AG04450 (cell line): ENCODE results near the gene ITSN1. TPM values are rescaled to one million over a fixed set of nuclear protein-coding genes. Genes with fewer than 3 reads are reported as not detected.

Experiments used
- CTCF ChIA-PET: fragments of 300-600, 350-600 bp; formaldehyde crosslinking; extraction: SDS; loops from one replicate; lab custom pipeline; 2022; ENCODE audit warnings: antibody characterized with exemption, inconsistent platforms; lab: Charles Lee
- POLR2A ChIA-PET: fragments of 350-600 bp; formaldehyde crosslinking; extraction: SDS; loops from one replicate; lab custom pipeline; 2021; ENCODE audit warnings: antibody characterized with exemption, inconsistent platforms; lab: Yijun Ruan, JAX
- DNase-seq: peaks from one replicate; pipeline ENCODE4 v3.0.0-alpha.2; 2011; ENCODE audit warnings: low read depth, low spot score
- H3K27ac ChIP-seq: one replicate; pipeline ENCODE4 v1.5.1; 2012; ENCODE audit warnings: low read depth, low read length, control low read depth
- H3K27me3 ChIP-seq: one replicate; pipeline ENCODE4 v1.6.0; 2012; ENCODE audit warnings: low read length; ENCODE audit not compliant: control insufficient read depth, insufficient read depth
- H3K4me3 ChIP-seq: 2 replicates; pipeline ENCODE4 v1.5.1; 2011; ENCODE audit warnings: mild to moderate bottlenecking, low read depth, low read length, control low read depth
- H3K9me3 ChIP-seq: 2 replicates; pipeline ENCODE4 v1.5.1; 2012; ENCODE audit warnings: low read length; ENCODE audit not compliant: control insufficient read depth, insufficient read depth
- polyA plus RNA-seq: library from polyadenylated mRNA; depleted of rRNA; stranded (reverse); fragments of >200 nt; gene quantifications from 2 replicates; pipeline ENCODE4 v1.2.3, GENCODE V29; 2011
- TF ChIP-seq, protein P1 (sequence below): IDR thresholded peaks from 2 replicates; pipeline ENCODE4 v1.5.1; 2011; ENCODE audit warnings: low read depth, low read length, control low read depth, inconsistent platforms

Gene ITSN1
- polyA plus RNA-seq, 1 experiment = 51.5 TPM

DNA sequence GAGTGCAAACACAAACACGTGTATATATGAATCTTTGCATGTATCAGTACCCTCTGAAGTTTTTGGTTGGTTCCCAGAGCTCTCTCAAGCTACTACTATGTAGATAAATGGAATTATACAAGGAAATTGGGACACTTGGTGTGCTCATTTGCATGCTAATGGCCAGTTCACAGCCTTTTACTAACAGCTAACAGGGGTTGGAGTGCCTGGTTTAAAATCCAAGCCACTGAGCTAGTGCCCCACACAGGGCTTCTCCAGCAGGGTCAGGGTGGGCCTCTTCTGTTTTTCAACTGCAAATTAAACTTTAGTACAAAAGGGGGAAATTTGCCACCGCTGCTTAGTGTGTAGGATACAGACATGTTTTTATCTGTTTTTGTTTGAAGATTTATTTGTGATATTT is 152.3 kb downstream of the ITSN1 start:
- POLR2A ChIA-PET = no interaction called here
- CTCF ChIA-PET = no interaction called here
- no peak overlapping the region for H3K27ac ChIP-seq

DNA sequence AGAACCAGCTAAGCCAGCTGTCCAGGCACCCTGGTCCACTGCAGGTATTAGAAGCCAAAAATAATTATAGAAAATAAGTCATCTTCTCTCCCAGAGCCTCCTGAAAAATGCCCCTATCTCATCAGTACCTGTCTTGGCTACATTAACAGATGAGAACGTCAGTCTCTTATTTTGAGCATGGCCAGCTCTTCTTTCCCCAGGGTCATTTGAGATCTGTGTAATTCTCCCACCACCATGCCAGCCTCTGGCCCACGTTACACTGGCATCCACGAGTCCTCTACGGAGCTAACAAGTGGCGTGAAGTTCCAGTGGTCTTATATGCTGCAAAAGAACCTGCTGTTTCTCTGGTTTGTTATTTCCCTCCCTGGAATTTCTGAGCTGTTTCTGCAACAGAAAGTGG is 155.3 kb downstream of the ITSN1 start:
- TF ChIP-seq, protein P1, sequence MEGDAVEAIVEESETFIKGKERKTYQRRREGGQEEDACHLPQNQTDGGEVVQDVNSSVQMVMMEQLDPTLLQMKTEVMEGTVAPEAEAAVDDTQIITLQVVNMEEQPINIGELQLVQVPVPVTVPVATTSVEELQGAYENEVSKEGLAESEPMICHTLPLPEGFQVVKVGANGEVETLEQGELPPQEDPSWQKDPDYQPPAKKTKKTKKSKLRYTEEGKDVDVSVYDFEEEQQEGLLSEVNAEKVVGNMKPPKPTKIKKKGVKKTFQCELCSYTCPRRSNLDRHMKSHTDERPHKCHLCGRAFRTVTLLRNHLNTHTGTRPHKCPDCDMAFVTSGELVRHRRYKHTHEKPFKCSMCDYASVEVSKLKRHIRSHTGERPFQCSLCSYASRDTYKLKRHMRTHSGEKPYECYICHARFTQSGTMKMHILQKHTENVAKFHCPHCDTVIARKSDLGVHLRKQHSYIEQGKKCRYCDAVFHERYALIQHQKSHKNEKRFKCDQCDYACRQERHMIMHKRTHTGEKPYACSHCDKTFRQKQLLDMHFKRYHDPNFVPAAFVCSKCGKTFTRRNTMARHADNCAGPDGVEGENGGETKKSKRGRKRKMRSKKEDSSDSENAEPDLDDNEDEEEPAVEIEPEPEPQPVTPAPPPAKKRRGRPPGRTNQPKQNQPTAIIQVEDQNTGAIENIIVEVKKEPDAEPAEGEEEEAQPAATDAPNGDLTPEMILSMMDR = no peak
- no peaks in the 10 kb centered on the region for H3K27me3 ChIP-seq
- no peaks in the 10 kb centered on the region for H3K9me3 ChIP-seq
- no peak for DNase-seq
- ChIA-PET POLR2A (no interaction called here), CTCF (interaction anchor here (1.2 kb wide), 1 partner anchor 192 kb away, joined by 4 read pairs; no protein-coding TSS in a partner anchor)
- no peak overlapping the region for H3K4me3 ChIP-seq
- H3K27ac ChIP-seq = no peak overlapping the region

More for the DNA sequence above, 152.3 kb downstream of the ITSN1 start:
- TF ChIP-seq, protein P1 = no peak
- no peaks in the 10 kb centered on the region for H3K9me3 ChIP-seq
- no peaks in the 10 kb centered on the region for H3K27me3 ChIP-seq
- DNase-seq = no peak
- no peak overlapping the region for H3K4me3 ChIP-seq

DNA sequence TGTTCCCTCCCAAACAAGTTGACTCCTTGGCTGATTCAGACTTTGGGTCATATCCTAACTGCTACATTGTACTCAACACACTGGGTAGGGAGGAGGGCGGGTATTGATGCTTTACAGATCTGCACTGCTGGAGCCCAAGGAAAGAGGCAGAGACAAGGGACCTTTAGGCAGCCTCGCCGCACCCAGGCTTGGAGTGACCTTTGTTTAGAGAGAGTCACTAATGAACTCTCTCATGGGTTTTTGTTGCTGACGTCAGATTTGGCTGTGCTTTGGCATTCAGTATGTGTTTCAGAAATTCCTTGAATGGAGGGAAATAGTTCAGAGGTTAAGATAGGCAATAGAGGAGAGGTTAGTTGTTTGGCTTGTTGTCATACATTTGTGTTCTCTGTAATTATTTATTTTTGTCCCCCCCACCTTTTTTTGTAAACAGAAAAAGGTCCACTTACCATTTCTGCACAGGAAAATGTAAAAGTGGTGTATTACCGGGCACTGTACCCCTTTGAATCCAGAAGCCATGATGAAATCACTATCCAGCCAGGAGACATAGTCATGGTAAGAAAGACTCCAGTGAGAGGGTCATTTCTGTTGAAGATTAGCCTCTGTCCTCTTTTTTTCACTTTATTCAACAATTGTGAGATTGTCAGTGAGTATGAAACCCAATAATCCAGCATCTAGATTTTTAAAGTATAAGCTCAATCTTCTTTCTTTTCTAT is 157.2 kb downstream of the ITSN1 start:
- Histone ChIP-seq H3K27ac (no peak overlapping the region), H3K9me3 (no peaks in the 10 kb centered on the region), H3K27me3 (no peaks in the 10 kb centered on the region), H3K4me3 (no peak overlapping the region)
- TF ChIP-seq, protein P1 = no peak
- CTCF ChIA-PET = no interaction called here
- POLR2A ChIA-PET = no interaction called here
- DNase-seq = no peak

DNA sequence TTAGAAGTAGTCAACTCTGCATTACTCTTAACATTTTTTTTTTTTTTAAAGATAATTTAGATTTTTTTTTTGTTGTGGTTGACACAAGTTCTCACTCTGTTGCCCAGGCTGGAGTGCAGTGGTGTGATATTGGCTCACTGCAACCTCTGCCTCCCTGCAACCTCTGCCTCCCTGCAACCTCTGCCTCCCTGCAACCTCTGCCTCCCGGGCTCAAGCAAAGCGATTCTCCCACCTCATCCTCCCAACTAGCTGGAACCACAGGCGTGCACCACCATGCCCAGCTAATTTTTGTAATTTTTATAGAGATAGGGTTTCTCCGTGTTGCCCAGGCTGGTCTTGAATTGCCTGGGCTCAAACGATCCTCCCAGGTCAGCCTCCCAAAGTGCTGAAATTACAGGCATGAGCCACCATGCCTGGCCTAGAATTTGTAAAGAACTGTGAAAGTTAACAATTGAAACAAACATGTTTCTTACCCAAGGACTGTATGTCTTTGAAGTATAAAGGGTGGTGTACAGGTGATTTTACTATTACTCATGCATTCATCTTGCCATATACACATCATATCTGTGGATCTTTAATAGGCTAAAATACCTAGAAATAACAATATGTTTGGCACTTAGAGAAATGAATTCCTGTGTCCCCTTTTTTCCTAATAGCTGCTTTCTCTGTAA is 158.6 kb downstream of the ITSN1 start:
- Histone ChIP-seq H3K27ac (no peak overlapping the region), H3K9me3 (no peaks in the 10 kb centered on the region), H3K4me3 (no peak overlapping the region), H3K27me3 (no peaks in the 10 kb centered on the region)
- POLR2A ChIA-PET = interaction anchor here (1.5 kb wide), 1 partner anchor 99 kb away, joined by 3 read pairs; no protein-coding TSS in a partner anchor
- DNase-seq = no peak
- CTCF ChIA-PET = no interaction called here
- TF ChIP-seq, protein P1 = no peak
